C4-2B (cell line): ENCODE data around the gene CAMK2A.

Experiments used
- H3K27ac ChIP-seq: fragments of 450-650 bp; 2 replicates; pipeline ENCODE4 v1.5.1; 2017
- ZFX ChIP-seq: fragments of 450-650 bp; IDR thresholded peaks from 2 replicates; pipeline ENCODE4 v1.6.1; 2017
- TF ChIP-seq, protein P1 (sequence below): fragments of 450-650 bp; conservative IDR thresholded peaks from 2 replicates; pipeline ENCODE4 v1.5.1; 2017; ENCODE audit warnings: mild to moderate bottlenecking

CAMK2A gene

GRCh38 chr5:150214289-150214688 is 75.3 kb downstream of the CAMK2A start:
- TF ChIP-seq ZFX: no peak
- TF ChIP-seq, protein P1, sequence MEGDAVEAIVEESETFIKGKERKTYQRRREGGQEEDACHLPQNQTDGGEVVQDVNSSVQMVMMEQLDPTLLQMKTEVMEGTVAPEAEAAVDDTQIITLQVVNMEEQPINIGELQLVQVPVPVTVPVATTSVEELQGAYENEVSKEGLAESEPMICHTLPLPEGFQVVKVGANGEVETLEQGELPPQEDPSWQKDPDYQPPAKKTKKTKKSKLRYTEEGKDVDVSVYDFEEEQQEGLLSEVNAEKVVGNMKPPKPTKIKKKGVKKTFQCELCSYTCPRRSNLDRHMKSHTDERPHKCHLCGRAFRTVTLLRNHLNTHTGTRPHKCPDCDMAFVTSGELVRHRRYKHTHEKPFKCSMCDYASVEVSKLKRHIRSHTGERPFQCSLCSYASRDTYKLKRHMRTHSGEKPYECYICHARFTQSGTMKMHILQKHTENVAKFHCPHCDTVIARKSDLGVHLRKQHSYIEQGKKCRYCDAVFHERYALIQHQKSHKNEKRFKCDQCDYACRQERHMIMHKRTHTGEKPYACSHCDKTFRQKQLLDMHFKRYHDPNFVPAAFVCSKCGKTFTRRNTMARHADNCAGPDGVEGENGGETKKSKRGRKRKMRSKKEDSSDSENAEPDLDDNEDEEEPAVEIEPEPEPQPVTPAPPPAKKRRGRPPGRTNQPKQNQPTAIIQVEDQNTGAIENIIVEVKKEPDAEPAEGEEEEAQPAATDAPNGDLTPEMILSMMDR: no peak
- H3K27ac ChIP-seq: no peak overlapping the region

GRCh38 chr5:150213530-150213929 is 76.0 kb downstream of the CAMK2A start:
- no peak for TF ChIP-seq ZFX
- TF ChIP-seq, protein P1: no peak
- H3K27ac ChIP-seq: no peak overlapping the region

GRCh38 chr5:150211156-150212030 is 78.2 kb downstream of the CAMK2A start:
- TF ChIP-seq ZFX: no peak
- TF ChIP-seq, protein P1: no peak
- H3K27ac ChIP-seq: no peak overlapping the region

- no peak for TF ChIP-seq ZFX
- TF ChIP-seq, protein P1: no peak
- no peak overlapping the region for H3K27ac ChIP-seq
Observed at GRCh38 chr5:150210644-150211043, 78.9 kb downstream of the CAMK2A start.

DNA sequence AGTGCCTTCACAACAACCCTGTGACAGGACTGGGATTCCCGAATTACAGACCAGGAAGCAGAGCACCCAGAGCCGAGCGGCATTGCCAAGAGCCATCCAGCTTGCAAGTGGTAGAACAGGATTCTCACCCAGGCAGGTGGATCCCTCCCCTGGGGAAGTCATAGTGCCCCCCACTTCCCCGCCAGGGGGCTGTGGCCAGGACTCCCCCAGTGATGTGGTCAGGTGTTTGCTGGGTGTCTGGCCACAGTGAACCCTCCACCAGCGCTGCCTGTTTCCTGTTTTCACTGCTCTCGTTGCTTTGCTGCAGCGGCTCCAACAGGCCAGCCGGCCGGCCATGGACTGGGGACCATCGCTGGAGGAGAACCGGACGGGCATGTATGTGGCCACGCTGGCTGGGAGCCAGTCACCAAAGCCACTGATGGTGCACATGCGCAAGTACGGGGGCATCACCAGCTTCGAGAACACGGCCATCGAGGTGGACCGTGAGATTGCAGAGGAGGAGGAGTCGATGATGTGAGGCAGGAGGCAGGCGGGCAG is 80.4 kb downstream of the CAMK2A start:
- H3K27ac ChIP-seq: no peak overlapping the region
- no peak for TF ChIP-seq ZFX
- TF ChIP-seq, protein P1: no peak

GRCh38 chr5:150208187-150209098 is 81.1 kb downstream of the CAMK2A start:
- no peak for TF ChIP-seq ZFX
- TF ChIP-seq, protein P1: no peak
- H3K27ac ChIP-seq: no peak overlapping the region
